ENCODE measurements around the gene PPFIBP1. TPM values are rescaled to one million over a fixed set of nuclear protein-coding genes. Genes with fewer than 3 reads are reported as not detected.
A peak's percentile ranks its signal among the peaks of the same experiment; 100 is the strongest.

The PPFIBP1 gene
- total and polyA plus RNA-seq, 10 donors, result 3.7 to 182 (median 92.4) TPM

DNA sequence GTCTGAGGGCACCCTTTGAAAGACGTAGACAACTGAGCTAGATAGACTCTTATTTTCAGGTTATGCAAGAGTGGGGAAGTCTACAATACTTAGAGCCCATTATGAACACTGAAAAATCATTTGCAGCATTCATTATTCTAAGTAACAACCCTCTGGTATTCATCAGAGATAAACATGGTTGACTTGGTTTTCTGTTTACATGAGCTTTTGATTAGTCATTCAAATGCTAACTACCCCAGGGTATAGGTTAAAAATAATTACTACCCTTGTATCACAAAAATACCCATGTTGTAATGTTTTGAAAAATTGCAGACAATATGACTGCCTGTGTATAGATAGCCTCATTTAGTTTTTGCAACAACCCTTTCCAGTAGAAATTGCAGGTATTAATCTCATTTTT lies 78.5 kb downstream of the PPFIBP1 start:
- H3K4me3 ChIP-seq, result no peak overlapping the region
- no peak overlapping the region for H3K27ac ChIP-seq
- H3K9me3 ChIP-seq, result peaks cover 0 to 13% (median 2%) of the 10 kb centered on the region in 8 donors
- H3K36me3 ChIP-seq, result no peaks in the 10 kb centered on the region
- H3K4me1 ChIP-seq, result peaks cover 0 to 19% (median 11%) of the 10 kb centered on the region in 6 donors
- DNase-seq, result no peak
- TF ChIP-seq POLR2AphosphoS5 (IDR thresholded peaks at IDR 0.05) (no peak), POLR2A (IDR thresholded peaks at IDR 0.05) (no peak)
- TF ChIP-seq, protein P1, sequence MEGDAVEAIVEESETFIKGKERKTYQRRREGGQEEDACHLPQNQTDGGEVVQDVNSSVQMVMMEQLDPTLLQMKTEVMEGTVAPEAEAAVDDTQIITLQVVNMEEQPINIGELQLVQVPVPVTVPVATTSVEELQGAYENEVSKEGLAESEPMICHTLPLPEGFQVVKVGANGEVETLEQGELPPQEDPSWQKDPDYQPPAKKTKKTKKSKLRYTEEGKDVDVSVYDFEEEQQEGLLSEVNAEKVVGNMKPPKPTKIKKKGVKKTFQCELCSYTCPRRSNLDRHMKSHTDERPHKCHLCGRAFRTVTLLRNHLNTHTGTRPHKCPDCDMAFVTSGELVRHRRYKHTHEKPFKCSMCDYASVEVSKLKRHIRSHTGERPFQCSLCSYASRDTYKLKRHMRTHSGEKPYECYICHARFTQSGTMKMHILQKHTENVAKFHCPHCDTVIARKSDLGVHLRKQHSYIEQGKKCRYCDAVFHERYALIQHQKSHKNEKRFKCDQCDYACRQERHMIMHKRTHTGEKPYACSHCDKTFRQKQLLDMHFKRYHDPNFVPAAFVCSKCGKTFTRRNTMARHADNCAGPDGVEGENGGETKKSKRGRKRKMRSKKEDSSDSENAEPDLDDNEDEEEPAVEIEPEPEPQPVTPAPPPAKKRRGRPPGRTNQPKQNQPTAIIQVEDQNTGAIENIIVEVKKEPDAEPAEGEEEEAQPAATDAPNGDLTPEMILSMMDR (IDR thresholded peaks at IDR 0.05 in 8 of 11, conservative IDR thresholded peaks at IDR 0.05 in 3 of 11), result no peak
- intact Hi-C loops (cut with DNase I; ENCODE audit: low total_unique reads), result no loop called here
- H3K27me3 ChIP-seq (replicated peaks in 1 of 7), result no peaks in the 10 kb centered on the region
- WGBS, 5 donors, result 57 to 82% (median 60%) methylated on average over 1 of the region's 1 CpG

DNA sequence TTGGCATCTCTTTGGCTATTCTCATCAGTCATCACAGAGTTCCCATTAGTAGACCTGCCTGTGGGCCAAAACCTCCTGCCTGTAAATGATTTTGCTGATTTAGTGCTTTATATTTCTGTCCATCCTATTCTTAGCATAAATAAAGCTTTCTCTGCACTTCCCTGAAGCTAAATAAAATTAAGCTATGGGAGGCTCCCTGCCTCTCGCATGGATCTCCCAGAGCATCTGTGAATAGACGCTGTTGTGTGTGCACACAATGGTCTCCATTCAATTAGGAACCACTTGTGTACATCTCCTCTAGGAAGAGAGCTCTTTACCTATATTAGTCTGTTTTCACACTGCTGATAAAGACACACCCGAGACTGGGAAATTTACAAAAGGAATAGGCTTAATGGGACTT lies 80.4 kb downstream of the PPFIBP1 start:
- H3K4me3 ChIP-seq, result no peak overlapping the region
- DNase-seq, result no peak
- H3K4me1 ChIP-seq, result peaks cover 0 to 25% (median 15%) of the 10 kb centered on the region in 6 donors
- no peak overlapping the region for H3K27ac ChIP-seq
- WGBS, 5 donors, result 90 to 98% (median 96%) methylated on average over 3 of the region's 3 CpGs
- TF ChIP-seq POLR2A (IDR thresholded peaks at IDR 0.05), result no peak
- no peak for TF ChIP-seq POLR2AphosphoS5 (IDR thresholded peaks at IDR 0.05)
- TF ChIP-seq, protein P1 (IDR thresholded peaks at IDR 0.05 in 8 of 11, conservative IDR thresholded peaks at IDR 0.05 in 3 of 11), result no peak
- intact Hi-C loops (cut with DNase I; ENCODE audit: low total_unique reads), result no loop called here
- no peaks in the 10 kb centered on the region for H3K27me3 ChIP-seq (replicated peaks in 1 of 7)
- H3K9me3 ChIP-seq, result peaks cover 0 to 6% (median 0%) of the 10 kb centered on the region in 8 donors
- no peaks in the 10 kb centered on the region for H3K36me3 ChIP-seq

DNA sequence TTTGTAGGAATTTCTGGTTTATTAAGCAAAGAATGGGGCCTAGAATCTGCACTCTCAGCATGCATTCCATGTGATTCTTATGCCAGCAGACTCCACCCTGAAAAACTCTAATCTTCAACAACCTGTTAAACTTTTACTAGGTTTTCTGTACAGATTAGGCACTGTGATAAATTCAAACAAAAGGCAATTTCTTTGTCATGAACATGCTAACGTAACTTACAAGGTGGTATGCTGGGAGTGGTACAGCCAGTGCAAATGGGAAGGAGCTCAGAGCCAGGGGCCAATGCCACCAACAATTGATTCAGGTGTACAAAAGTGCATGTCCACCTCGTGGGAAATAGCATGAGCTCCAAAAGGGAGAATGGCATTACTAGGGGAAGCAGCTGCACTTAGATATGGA lies 83.0 kb downstream of the PPFIBP1 start:
- Histone ChIP-seq H3K27ac (peak overlapping the region in 1 of 8 donors; percentile 5), H3K4me1 (peaks cover 0 to 19% (median 10%) of the 10 kb centered on the region in 6 donors), H3K36me3 (no peaks in the 10 kb centered on the region), H3K9me3 (peaks cover 0 to 6% (median 0%) of the 10 kb centered on the region in 8 donors), H3K4me3 (no peak overlapping the region), H3K27me3 (replicated peaks in 1 of 7) (no peaks in the 10 kb centered on the region)
- no peak for DNase-seq
- 19 to 62% (median 20%) methylated on average over 2 of the region's 2 CpGs for WGBS, 5 donors
- intact Hi-C loops (cut with DNase I; ENCODE audit: low total_unique reads), result no loop called here
- TF ChIP-seq POLR2A (IDR thresholded peaks at IDR 0.05) (no peak), POLR2AphosphoS5 (IDR thresholded peaks at IDR 0.05) (no peak)
- TF ChIP-seq, protein P1 (IDR thresholded peaks at IDR 0.05 in 8 of 11, conservative IDR thresholded peaks at IDR 0.05 in 3 of 11), result no peak

DNA sequence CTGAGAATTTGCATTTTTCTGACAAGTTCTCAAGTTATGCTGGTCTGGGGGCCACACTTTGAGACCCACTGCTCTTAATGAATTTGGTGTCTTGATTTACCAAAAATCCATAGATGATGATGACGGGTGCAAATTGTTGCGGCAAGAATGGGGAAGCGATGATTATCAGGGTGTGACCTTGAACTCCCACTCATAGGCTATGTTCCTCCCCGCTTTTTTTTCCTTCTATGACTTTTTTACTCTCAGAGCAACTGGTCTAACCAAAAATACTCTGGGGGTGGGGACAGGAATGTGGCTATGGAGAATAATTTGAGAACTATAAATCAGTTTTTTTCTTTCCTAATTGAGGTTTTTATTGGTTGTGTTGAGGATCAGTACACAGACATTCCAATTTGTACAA lies 83.6 kb downstream of the PPFIBP1 start:
- Histone ChIP-seq H3K4me3 (no peak overlapping the region), H3K27ac (no peak overlapping the region), H3K27me3 (replicated peaks in 1 of 7) (no peaks in the 10 kb centered on the region), H3K4me1 (peaks cover 0 to 19% (median 10%) of the 10 kb centered on the region in 6 donors), H3K9me3 (peaks cover 0 to 6% (median 0%) of the 10 kb centered on the region in 8 donors), H3K36me3 (no peaks in the 10 kb centered on the region)
- intact Hi-C loops (cut with DNase I; ENCODE audit: low total_unique reads), result no loop called here
- TF ChIP-seq, protein P1 (IDR thresholded peaks at IDR 0.05 in 8 of 11, conservative IDR thresholded peaks at IDR 0.05 in 3 of 11), result no peak
- TF ChIP-seq POLR2A (IDR thresholded peaks at IDR 0.05) (no peak), POLR2AphosphoS5 (IDR thresholded peaks at IDR 0.05) (no peak)
- WGBS, 5 donors, result 62 to 87% (median 75%) methylated on average over 4 of the region's 4 CpGs
- no peak for DNase-seq
